Mucosa of descending colon (tissue), 3 donors: Measurements from ENCODE around the gene EMC10. TPM values are rescaled to one million over a fixed set of nuclear protein-coding genes. Genes with fewer than 3 reads are reported as not detected.

Source experiments
- ATAC-seq: fragments of 200-7000 bp; cut with Tn5 transposase; one replicate; pipeline ENCODE4 v1.9.1; 2020; ENCODE audit warnings: mild to moderate bottlenecking, moderate library complexity
- DNase-seq, 3 donors: peaks; one replicate each; pipeline ENCODE4 v3.0.0-alpha.2; 2020
- H3K36me3 ChIP-seq: fragments of 200-600 bp; one replicate; pipeline ENCODE4 v1.8.0; 2021; ENCODE audit warnings: low read depth, mild to moderate bottlenecking
- H3K4me1 ChIP-seq: fragments of 200-600 bp; one replicate; pipeline ENCODE4 v1.8.0; 2021; ENCODE audit warnings: low read depth, mild to moderate bottlenecking
- H3K4me3 ChIP-seq: fragments of 200-600 bp; one replicate; pipeline ENCODE4 v1.8.0; 2021; ENCODE audit warnings: mild to moderate bottlenecking
- H3K9me3 ChIP-seq: fragments of 200-600 bp; one replicate; pipeline ENCODE4 v1.8.0; 2021; ENCODE audit warnings: mild to moderate bottlenecking
- intact Hi-C, 2 donors: fragments of 100-400 bp; cut with DNase I in 1 of 2; cut with micrococcal nuclease in 1 of 2; formaldehyde crosslinking; loops; one replicate each; pipeline versions ENCODE4 v1.11.0 to v1.11.1; 2022; cut with DNase I, micrococcal nuclease
- total RNA-seq, 3 donors: library from RNA; stranded (reverse); fragmentation: NEBNext Ultra II Directional in 2 of 3; extraction: Animal tissue kit (Norgen Biotek cat#: 25700) in 2 of 3; gene quantifications; one replicate each; pipeline versions ENCODE4 v1.2.1 to v1.2.4, GENCODE V29; 2021 to 2023
- TF ChIP-seq, protein P1 (sequence below): fragments of 200-600 bp; IDR thresholded peaks from one replicate; pipeline ENCODE4 v1.8.0; 2022; ENCODE audit warnings: antibody characterized with exemption, mild to moderate bottlenecking
- donor health status: DM: no; HTN: no; CAD: no; lungs with moderate emphysema.
- donor health status: DM: no; HTN: no; CAD: no.
- donor health status: DM: no; HTN: yes; CAD: no.

EMC10 gene
- total RNA-seq, 3 donors from 2014 or later, result 79.6 to 121 (median 108) TPM

DNA sequence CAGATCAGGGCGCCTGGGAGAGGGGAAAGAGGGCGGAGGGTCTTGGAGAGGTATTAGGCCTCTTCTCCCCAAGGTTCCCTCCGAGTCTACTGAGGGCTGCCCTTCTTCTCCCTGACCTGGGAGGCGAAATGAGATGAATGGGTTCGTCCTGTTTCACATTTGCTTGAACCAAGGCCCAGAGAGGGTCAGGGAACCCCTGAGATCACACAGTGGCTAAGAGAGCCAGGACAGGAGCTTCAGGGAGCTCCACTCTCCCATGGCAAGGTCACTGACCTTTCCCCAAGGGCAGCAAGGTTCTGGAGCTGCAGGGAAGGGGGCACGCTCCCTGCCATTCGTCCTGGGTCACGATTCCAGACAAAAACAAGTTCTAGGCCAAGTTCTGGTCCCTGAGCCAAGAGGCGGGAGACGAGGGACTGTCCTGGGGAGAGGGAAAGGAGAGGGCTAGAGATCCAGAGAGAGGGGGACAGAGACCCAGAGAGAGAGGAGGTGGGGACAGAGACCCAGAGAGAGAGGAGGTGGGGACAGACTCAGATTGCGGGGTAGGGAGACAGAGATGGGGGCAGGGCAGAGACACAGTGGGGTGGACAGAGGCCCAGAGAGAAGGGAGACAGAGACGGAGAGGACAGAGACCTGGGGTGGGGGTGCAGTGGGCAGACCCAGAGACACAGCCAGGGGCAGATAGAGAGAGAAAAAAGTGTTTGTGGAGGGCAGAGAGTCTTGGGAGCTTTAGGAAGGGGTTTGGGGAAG lies 36.9 kb downstream of the EMC10 start:
- Histone ChIP-seq H3K9me3 (no peaks in the 10 kb centered on the region), H3K4me3 (no peak overlapping the region), H3K36me3 (peaks cover 3% of the 10 kb centered on the region), H3K4me1 (peaks cover 5% of the 10 kb centered on the region)
- ATAC-seq (no peak), DNase-seq (peak in 2 of 3 donors; percentile 24 to 35)
- TF ChIP-seq, protein P1, sequence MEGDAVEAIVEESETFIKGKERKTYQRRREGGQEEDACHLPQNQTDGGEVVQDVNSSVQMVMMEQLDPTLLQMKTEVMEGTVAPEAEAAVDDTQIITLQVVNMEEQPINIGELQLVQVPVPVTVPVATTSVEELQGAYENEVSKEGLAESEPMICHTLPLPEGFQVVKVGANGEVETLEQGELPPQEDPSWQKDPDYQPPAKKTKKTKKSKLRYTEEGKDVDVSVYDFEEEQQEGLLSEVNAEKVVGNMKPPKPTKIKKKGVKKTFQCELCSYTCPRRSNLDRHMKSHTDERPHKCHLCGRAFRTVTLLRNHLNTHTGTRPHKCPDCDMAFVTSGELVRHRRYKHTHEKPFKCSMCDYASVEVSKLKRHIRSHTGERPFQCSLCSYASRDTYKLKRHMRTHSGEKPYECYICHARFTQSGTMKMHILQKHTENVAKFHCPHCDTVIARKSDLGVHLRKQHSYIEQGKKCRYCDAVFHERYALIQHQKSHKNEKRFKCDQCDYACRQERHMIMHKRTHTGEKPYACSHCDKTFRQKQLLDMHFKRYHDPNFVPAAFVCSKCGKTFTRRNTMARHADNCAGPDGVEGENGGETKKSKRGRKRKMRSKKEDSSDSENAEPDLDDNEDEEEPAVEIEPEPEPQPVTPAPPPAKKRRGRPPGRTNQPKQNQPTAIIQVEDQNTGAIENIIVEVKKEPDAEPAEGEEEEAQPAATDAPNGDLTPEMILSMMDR, result no peak
- intact Hi-C loops, result no loop called here

DNA sequence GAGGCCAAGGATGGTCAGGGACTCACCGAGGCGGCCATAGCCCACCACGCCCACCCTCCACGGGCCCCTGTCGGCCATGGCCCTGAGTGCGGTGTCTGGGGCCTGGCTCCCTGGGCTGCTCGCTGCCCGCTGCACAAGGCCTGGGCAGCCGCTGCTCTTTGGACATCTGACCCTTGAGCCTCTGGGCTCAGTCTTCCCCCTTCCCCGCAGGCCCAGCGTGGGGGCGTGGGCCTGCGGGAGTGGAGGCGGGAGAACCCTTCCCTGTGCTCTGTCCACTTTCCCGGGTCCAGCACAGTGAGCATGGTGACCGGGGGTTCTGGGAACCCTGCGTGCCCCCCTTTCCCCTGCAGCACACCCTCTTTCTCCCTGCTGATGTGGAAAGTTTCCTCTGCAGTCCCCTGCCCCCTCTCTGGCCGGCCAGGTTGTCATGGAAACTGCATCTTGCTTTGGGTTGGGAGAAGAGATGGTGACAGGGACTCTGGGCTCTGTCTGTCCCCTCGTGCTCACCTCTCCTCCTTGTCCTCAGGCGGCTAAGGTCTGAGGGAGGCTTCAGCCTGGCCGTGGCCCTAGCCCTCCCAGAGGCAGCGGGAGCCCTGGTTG lies 37.5 kb downstream of the EMC10 start, which contains the start of gene ASPDH:
ASPDH (minus strand) TSS at position 168 of the 600 bp plus-strand sequence; CDS start at position 78, 90 bp downstream.
- intact Hi-C loops, result no loop called here
- TF ChIP-seq, protein P1, result no peak
- no peaks in the 10 kb centered on the region for H3K9me3 ChIP-seq
- ATAC-seq, result no peak
- peaks cover 3% of the 10 kb centered on the region for H3K36me3 ChIP-seq
- peak in 2 of 3 donors; percentile 23 to 42 for DNase-seq
- H3K4me1 ChIP-seq, result peaks cover 5% of the 10 kb centered on the region
- no peak within 1 kb of the TSS for H3K4me3 ChIP-seq

DNA sequence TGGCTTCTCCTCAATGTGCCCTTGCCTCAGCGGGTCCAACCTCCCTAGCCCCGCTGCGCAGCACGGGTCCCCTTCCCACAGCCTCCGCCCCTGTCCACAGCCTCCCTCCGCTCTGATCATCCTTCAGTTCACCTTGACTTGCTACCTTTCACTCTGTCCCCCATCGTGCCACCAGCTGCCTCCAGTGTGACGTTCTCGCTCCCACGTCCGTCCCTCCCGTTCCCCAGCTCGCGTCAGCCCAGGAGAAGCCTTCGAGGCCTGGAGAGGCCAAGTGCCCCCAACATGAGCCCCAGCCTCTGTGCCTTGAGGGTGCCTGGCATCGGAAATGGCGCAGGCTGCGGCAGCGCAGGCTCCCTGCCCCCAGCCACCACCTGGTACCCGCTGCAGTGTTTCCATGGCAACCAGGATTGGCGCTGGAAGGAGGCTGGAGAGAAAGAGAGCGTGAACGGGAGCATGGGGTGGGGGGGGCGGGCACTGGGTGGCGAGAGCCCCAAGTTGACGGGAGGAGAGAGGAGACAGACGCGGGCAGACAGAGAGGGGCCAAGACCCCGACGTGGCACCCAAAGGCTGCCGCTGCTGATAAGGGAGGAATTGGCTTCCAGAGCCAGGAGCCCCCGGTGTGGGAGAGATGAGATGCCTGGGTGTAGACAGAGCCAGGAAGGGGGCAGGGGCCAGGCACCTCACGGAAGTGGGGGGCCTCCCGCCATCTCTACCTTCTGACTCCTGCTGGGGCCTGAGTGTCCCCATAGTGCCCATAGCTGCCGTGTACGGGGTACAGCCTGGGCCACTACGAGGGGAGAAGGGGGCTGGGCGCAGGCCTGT lies 38.2 kb downstream of the EMC10 start:
- H3K4me1 ChIP-seq, result peaks cover 5% of the 10 kb centered on the region
- DNase-seq (peak in 2 of 3 donors; percentile 24 to 42), ATAC-seq (no peak)
- intact Hi-C loops, result no loop called here
- TF ChIP-seq, protein P1, result no peak
- peaks cover 3% of the 10 kb centered on the region for H3K36me3 ChIP-seq
- no peaks in the 10 kb centered on the region for H3K9me3 ChIP-seq
- H3K4me3 ChIP-seq, result no peak overlapping the region

DNA sequence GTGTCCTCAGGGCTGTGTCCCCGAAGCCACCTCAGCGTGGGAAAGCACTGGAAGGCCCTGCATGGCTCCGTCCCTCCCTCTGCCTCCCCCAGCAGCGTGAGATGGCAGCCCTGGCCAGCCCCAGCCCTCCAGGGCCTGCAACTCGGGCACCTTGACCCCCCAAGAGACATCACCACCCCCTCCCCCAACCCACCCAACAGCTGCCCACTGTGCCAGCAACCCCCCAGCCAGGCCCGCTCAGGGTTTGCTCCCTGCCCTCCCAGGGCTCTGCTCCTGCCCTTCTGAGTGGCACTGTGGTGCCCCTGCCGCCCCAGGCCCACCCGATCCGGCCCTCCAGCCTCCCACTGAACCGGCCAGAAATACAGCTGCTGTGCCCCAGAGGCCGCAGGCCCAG lies 38.9 kb downstream of the EMC10 start:
- Histone ChIP-seq H3K36me3 (peaks cover 3% of the 10 kb centered on the region), H3K9me3 (no peaks in the 10 kb centered on the region), H3K4me3 (no peak overlapping the region), H3K4me1 (peaks cover 2% of the 10 kb centered on the region)
- ATAC-seq, result no peak
- TF ChIP-seq, protein P1, result no peak
- intact Hi-C loops, result no loop called here
- DNase-seq, result peak in 2 of 3 donors; percentile 16 to 45

DNA sequence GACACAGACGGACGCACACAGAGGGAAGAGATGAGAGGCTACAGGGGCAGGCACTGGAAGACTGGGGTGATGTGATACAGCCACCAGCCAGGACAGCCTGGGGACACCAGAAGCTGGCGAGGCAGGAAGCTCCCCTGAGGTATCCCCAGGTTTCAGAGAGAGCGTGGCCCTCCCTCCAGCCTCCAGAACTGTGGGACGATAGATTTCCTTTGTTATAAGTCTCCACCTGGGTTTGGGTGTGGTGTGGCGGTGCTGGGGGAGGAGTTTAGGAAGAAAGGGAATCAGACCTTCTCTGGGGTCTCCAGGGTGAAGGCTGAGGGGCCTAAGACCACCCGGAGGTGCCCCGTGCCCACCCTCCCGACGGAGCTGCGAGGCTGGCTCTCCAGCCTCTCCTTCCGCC lies 40.1 kb downstream of the EMC10 start:
- DNase-seq, result peak in 2 of 3 donors; percentile 7 to 29
- TF ChIP-seq, protein P1, result no peak
- Histone ChIP-seq H3K9me3 (no peaks in the 10 kb centered on the region), H3K4me1 (no peaks in the 10 kb centered on the region), H3K36me3 (no peaks in the 10 kb centered on the region), H3K4me3 (no peak overlapping the region)
- intact Hi-C loops, result no loop called here
- ATAC-seq, result no peak
